Breast epithelium (tissue), 4 donors: ENCODE data around the gene CACNA2D4. TPM values are rescaled to one million over a fixed set of nuclear protein-coding genes. Genes with fewer than 3 reads are reported as not detected.

Experiments used
- DNase-seq, 2 donors: peaks; one replicate each; pipeline ENCODE4 v3.0.0-alpha.2; 2019; ENCODE audit warnings: low spot score in 2 of 2
- H3K27ac ChIP-seq, 2 donors: fragments of 200-600 bp; sonication (generic) in 1 of 2; one replicate each; pipeline ENCODE4 v1.5.1; 2016 to 2019; ENCODE audit warnings: mild to moderate bottlenecking in 1 of 2
- H3K27me3 ChIP-seq, 2 donors: fragments of 200-600 bp; sonication (generic) in 1 of 2; one replicate each; pipeline versions ENCODE4 v1.5.1 to v1.6.0; 2017 to 2019; ENCODE audit warnings: control low read depth in 1 of 2, mild to moderate bottlenecking in 1 of 2
- H3K36me3 ChIP-seq: fragments of 200-600 bp; one replicate; pipeline ENCODE4 v1.5.1; 2019
- H3K4me1 ChIP-seq, 2 donors: fragments of 200-600 bp; sonication (generic); one replicate each; pipeline ENCODE4 v1.5.1; 2016 to 2019; ENCODE audit warnings: control low read depth in 1 of 2
- H3K4me3 ChIP-seq, 3 donors: fragments of 200-600 bp; sonication (generic); 1 replicate in 2 of 3; 2 replicates in 1 of 3; pipeline ENCODE4 v1.5.1; 2016 to 2019; ENCODE audit warnings: mild to moderate bottlenecking in 3 of 3, moderate library complexity in 2 of 3
- H3K9me3 ChIP-seq, 2 donors: fragments of 200-600 bp; sonication (generic) in 1 of 2; one replicate each; pipeline ENCODE4 v1.5.1; 2016 to 2019; ENCODE audit warnings: control low read depth in 1 of 2
- CTCF ChIP-seq, 3 donors: fragments of 450-650 bp; IDR thresholded peaks; one replicate each; pipeline ENCODE4 v1.5.1; 2016 to 2017; ENCODE audit warnings: antibody characterized with exemption in 3 of 3, mild to moderate bottlenecking in 3 of 3, moderate library complexity in 3 of 3
- POLR2A ChIP-seq: fragments of 450-650 bp; IDR thresholded peaks from one replicate; pipeline ENCODE4 v1.6.1; 2016; ENCODE audit warnings: antibody characterized with exemption, mild to moderate bottlenecking, moderate library complexity
- POLR2AphosphoS5 ChIP-seq, 3 donors: sonication (generic); formaldehyde crosslinking; IDR thresholded peaks; one replicate each; pipeline ENCODE4 v1.6.1; 2017; ENCODE audit warnings: antibody characterized with exemption in 3 of 3
- intact Hi-C: fragments of 100-400 bp; cut with DNase I; formaldehyde crosslinking; loops from one replicate; pipeline ENCODE4 v1.15.1; 2023; ENCODE audit warnings: low total_unique reads
- total RNA-seq, 3 donors: library from RNA; depleted of rRNA; stranded (reverse); fragments of >200 nt; gene quantifications; one replicate each; pipeline ENCODE4 v1.1.0, GENCODE V29; 2016

Gene CACNA2D4
- total RNA-seq, 3 donors from 2014 or later = 3.2 to 10.2 (median 3.3) TPM

DNA sequence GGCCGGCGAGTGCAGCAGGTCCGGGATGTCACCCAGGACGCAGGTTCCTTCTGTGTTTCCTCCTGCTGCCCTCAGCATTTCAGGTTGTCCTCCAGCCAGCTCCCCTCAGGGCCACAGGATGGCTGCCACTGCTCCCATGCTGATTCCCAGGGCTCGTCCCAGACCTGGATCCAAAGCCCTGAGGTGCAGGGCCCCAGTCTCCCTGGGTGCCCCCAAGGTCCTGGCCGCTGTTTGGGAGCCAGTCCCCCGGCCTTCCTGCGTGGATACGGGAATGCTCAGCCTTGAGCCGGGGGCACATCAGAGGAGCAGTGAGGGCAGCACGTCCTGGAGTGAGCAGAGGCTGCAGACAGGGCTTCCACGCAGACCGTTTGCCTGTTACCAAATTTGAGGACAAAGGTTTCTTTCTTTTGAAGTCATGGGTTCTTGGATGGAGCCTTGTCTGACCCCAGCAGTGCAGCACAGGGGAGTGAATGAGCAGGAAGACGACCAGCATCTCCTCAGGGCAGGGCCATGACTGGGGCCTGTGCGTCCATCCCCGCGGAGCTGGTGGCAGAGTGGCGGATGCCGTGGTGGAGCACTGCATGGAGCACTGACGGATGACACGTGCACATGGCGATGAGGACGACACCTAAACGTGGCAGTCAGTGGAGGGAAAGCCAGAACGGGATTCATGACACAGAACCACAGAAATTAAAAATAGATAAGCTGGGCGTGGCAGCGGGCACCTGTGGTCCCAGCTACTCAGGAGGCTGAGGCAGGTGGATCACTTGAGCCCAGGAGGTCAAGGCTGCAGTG is 12.5 kb upstream of the CACNA2D4 start:
- no peaks in the 10 kb centered on the region for H3K9me3 ChIP-seq
- no peak for DNase-seq
- no peaks in the 10 kb centered on the region for H3K4me1 ChIP-seq
- no peak overlapping the region for H3K4me3 ChIP-seq
- intact Hi-C loops = loop anchor here (10.0 kb wide), 1 partner anchor 286 kb away; no protein-coding TSS in a partner anchor
- TF ChIP-seq CTCF (IDR thresholded peaks at IDR 0.05) (no peak), POLR2AphosphoS5 (IDR thresholded peaks at IDR 0.05) (no peak), POLR2A (no peak)
- peaks cover 0 to 1% of the 10 kb centered on the region in 2 donors for H3K27me3 ChIP-seq
- no peaks in the 10 kb centered on the region for H3K36me3 ChIP-seq
- H3K27ac ChIP-seq = no peak overlapping the region

- intact Hi-C loops = loop anchor here (10.0 kb wide), 1 partner anchor 285 kb away; no protein-coding TSS in a partner anchor
- H3K4me1 ChIP-seq = no peaks in the 10 kb centered on the region
- no peak for DNase-seq
These were observed 11.7 kb upstream of the CACNA2D4 start for GRCh38 chr12:1929985-1930802.

GRCh38 chr12:1929241-1929984 is 11.0 kb upstream of the CACNA2D4 start:
- Histone ChIP-seq H3K36me3 (no peaks in the 10 kb centered on the region), H3K4me1 (no peaks in the 10 kb centered on the region), H3K27me3 (peaks cover 0 to 7% of the 10 kb centered on the region in 2 donors), H3K9me3 (no peaks in the 10 kb centered on the region), H3K27ac (no peak overlapping the region), H3K4me3 (no peak overlapping the region)
- DNase-seq = no peak
- TF ChIP-seq CTCF (IDR thresholded peaks at IDR 0.05) (no peak), POLR2AphosphoS5 (IDR thresholded peaks at IDR 0.05) (no peak), POLR2A (no peak)
- intact Hi-C loops = no loop called here

More at GRCh38 chr12:1929985-1930802, 11.7 kb upstream of the CACNA2D4 start:
- Histone ChIP-seq H3K36me3 (no peaks in the 10 kb centered on the region), H3K4me3 (no peak overlapping the region), H3K9me3 (no peaks in the 10 kb centered on the region), H3K27ac (no peak overlapping the region), H3K27me3 (peaks cover 0 to 7% of the 10 kb centered on the region in 2 donors)
- TF ChIP-seq POLR2AphosphoS5 (IDR thresholded peaks at IDR 0.05) (no peak), POLR2A (no peak), CTCF (IDR thresholded peaks at IDR 0.05) (no peak)

DNA sequence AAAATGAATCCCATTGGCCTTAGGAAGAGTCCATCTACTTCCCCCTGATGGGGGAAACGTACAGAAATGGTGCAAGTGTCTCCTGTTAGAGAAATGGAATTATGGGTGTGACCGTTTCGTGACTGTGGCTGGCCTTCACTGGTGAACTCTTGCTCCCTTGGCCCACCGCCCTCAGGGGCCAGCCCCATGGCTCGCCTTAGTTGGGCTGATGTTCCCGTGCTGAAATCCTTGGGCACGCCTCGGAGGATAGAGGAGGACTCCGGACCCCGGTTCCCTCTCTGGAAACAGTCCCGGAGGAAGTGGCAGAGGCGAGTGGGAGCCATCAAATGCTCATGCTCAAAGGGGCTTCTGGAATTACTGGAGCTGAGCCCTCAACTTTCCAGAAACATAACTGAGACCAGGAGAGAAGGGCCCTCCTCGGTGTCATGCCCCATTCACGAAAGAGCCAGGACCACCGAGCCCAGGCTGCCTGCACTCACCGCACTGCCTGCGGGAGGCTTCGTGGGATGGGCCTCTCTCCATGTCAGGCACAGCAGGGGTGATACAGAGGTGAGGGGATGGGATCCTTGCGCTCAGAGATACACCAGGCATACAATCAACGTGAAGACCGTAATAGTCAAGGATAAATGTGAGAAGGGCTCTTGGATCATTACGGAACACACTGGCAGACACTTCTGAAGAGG is 10.1 kb upstream of the CACNA2D4 start:
- Histone ChIP-seq H3K4me3 (no peak overlapping the region), H3K36me3 (no peaks in the 10 kb centered on the region), H3K9me3 (no peaks in the 10 kb centered on the region), H3K27me3 (peaks cover 0 to 7% of the 10 kb centered on the region in 2 donors), H3K4me1 (no peaks in the 10 kb centered on the region), H3K27ac (no peak overlapping the region)
- DNase-seq = no peak
- TF ChIP-seq POLR2A (no peak), POLR2AphosphoS5 (IDR thresholded peaks at IDR 0.05) (no peak), CTCF (IDR thresholded peaks at IDR 0.05) (no peak)
- intact Hi-C loops = no loop called here
